Natural killer cell (primary cell): Measurements from ENCODE around the gene SMIM20. TPM values are rescaled to one million over a fixed set of nuclear protein-coding genes. Genes with fewer than 3 reads are reported as not detected.

Experiments
- ATAC-seq, 3 donors: fragments of 150-1000 bp in 2 of 3; fragments of 200-7000 bp in 1 of 3; cut with Tn5 transposase; 1 replicate in 1 of 3; 2 replicates in 2 of 3; pipeline ENCODE4 v1.10.0; 2021; ENCODE audit warnings: mild to moderate bottlenecking in 2 of 3, moderate library complexity in 2 of 3
- DNase-seq, 2 donors: peaks; one replicate each; pipeline versions ENCODE4 v3.0.0 to v3.0.0-alpha.2; 2013 to 2021; ENCODE audit warnings: mixed read lengths in 1 of 2
- H3K27ac ChIP-seq: one replicate; pipeline ENCODE4 v1.5.1; 2013; ENCODE audit warnings: mild to moderate bottlenecking, low read length
- H3K27me3 ChIP-seq: one replicate; pipeline ENCODE4 v1.6.1; 2013; ENCODE audit warnings: low read length; ENCODE audit not compliant: control insufficient read depth, insufficient read depth
- H3K36me3 ChIP-seq: one replicate; pipeline ENCODE4 v1.6.1; 2013; ENCODE audit warnings: low read length; ENCODE audit not compliant: control insufficient read depth, insufficient read depth
- H3K4me1 ChIP-seq: one replicate; pipeline ENCODE4 v1.6.1; 2013; ENCODE audit warnings: low read length; ENCODE audit not compliant: control insufficient read depth, insufficient read depth
- H3K4me3 ChIP-seq: one replicate; pipeline ENCODE4 v1.5.1; 2013; ENCODE audit warnings: low read length
- H3K9me3 ChIP-seq: one replicate; pipeline ENCODE4 v1.6.1; 2013; ENCODE audit warnings: low read length; ENCODE audit not compliant: control insufficient read depth, insufficient read depth
- H3K27ac Mint-ChIP-seq, 2 donors: one replicate each; pipeline ENCODE4 v1.8.0; 2022; ENCODE audit warnings: mild to moderate bottlenecking in 2 of 2, mixed read lengths in 2 of 2, moderate library complexity in 1 of 2
- H3K27me3 Mint-ChIP-seq, 2 donors: one replicate each; pipeline ENCODE4 v1.8.0; 2022; ENCODE audit warnings: low read depth in 2 of 2, mixed read lengths in 2 of 2
- H3K36me3 Mint-ChIP-seq: one replicate; pipeline ENCODE4 v1.8.0; 2022; ENCODE audit warnings: mixed read lengths
- H3K4me1 Mint-ChIP-seq, 2 donors: one replicate each; pipeline ENCODE4 v1.8.0; 2022; ENCODE audit warnings: mixed read lengths in 2 of 2
- H3K4me3 Mint-ChIP-seq: one replicate; pipeline ENCODE4 v1.8.0; 2022; ENCODE audit warnings: mild to moderate bottlenecking, moderate library complexity, mixed read lengths
- H3K9me3 Mint-ChIP-seq, 2 donors: one replicate each; pipeline ENCODE4 v1.8.0; 2022; ENCODE audit warnings: mixed read lengths in 2 of 2
- WGBS: methylation state at CpG from one replicate; pipeline ENCODE4 v1.1.7; 2013; ENCODE audit warnings: missing lambda C conversion rate; ENCODE audit not compliant: insufficient coverage; 5-methylcytosine and 5-hydroxymethylcytosine counted together
- intact Hi-C: fragments of 100-400 bp; cut with micrococcal nuclease; formaldehyde crosslinking; loops from one replicate; pipeline ENCODE4 v1.14.2; 2022
- total RNA-seq, 4 donors: library from RNA; stranded (reverse); fragments of 120-200 nt in 1 of 4; gene quantifications; one replicate each; pipeline versions ENCODE4 v1.2.3 to v1.2.4, GENCODE V29; 2013 to 2022
- TF ChIP-seq, protein P1 (sequence below): fragments of 200-600 bp; IDR thresholded peaks from one replicate; pipeline ENCODE4 v1.8.0; 2022; ENCODE audit warnings: antibody characterized with exemption

SMIM20 gene
- total RNA-seq, 3 donors from 2014 or later (not counting 1 experiment from before 2014, with no cell fraction given): 10.3 to 11.5 (median 10.3) TPM

DNA sequence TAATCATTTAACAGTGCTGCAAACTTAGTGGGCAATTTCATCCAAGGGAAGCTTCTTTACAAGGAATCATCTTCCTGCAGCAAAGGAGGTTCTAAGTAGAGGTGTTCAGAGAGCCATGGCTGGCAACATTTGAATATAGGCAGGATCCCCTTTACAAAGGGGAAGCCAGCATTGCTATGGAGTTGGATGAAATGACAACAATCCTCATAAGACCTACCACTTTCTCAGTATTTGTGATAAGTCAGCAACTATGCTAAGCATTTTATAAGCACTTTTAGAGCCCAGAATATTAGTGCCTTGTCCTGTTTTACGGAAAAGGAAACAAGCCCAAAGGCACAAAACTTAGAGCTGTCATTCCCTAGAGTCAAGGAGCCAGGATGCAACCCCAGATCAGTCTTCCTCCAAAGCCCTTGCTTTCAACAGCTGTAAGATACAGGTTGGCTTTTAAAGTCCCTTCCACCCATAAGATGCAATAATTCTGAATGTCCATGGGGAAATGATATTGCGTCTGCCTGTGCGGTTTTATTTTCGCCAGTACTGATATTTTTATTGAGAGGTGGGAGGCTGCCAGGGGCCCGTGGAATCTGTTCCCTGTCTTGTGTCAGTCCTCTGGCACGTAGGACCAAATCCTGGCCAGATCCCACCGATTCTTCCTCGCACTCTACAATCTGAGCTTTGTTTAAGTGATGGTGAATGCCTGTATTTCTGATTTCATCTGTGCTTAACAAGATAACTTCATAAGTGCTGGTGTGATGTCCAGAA is 59.1 kb downstream of the SMIM20 start:
- Mint-ChIP-seq H3K27me3 (peaks cover 8 to 14% of the 10 kb centered on the region in 2 donors), H3K4me3 (no peak overlapping the region), H3K4me1 (no peaks in the 10 kb centered on the region), H3K36me3 (no peaks in the 10 kb centered on the region), H3K27ac (no peak overlapping the region), H3K9me3 (no peaks in the 10 kb centered on the region)
- 76% methylated on average over 8 of the region's 8 CpGs for WGBS
- ATAC-seq (no peak), DNase-seq (no peak)
- H3K4me1 ChIP-seq: peaks cover 12% of the 10 kb centered on the region
- no peaks in the 10 kb centered on the region for H3K36me3 ChIP-seq
- intact Hi-C loops: no loop called here
- no peak overlapping the region for H3K4me3 ChIP-seq
- no peak overlapping the region for H3K27ac ChIP-seq
- TF ChIP-seq, protein P1, sequence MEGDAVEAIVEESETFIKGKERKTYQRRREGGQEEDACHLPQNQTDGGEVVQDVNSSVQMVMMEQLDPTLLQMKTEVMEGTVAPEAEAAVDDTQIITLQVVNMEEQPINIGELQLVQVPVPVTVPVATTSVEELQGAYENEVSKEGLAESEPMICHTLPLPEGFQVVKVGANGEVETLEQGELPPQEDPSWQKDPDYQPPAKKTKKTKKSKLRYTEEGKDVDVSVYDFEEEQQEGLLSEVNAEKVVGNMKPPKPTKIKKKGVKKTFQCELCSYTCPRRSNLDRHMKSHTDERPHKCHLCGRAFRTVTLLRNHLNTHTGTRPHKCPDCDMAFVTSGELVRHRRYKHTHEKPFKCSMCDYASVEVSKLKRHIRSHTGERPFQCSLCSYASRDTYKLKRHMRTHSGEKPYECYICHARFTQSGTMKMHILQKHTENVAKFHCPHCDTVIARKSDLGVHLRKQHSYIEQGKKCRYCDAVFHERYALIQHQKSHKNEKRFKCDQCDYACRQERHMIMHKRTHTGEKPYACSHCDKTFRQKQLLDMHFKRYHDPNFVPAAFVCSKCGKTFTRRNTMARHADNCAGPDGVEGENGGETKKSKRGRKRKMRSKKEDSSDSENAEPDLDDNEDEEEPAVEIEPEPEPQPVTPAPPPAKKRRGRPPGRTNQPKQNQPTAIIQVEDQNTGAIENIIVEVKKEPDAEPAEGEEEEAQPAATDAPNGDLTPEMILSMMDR: no peak
- H3K9me3 ChIP-seq: no peaks in the 10 kb centered on the region
- no peaks in the 10 kb centered on the region for H3K27me3 ChIP-seq

DNA sequence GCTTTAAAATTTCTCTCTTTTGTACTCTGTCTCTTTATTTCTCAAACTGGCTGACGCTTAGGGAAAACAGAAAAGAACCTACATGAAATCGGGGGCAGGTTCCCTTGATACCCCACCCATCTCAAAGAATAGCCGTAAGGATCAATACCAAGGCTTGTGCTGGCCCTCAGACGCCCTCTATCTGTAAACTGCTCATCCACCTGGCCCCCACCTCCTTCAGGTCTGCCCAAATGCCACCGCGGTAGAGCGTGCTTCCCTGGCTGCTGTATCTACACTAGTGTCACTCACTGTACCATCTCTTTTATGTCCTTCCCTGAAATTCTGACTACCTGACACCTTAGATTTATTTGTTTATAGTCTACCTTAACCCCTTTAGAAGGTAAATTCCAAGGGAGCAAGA is 62.8 kb downstream of the SMIM20 start:
- H3K4me1 Mint-ChIP-seq: no peaks in the 10 kb centered on the region
- H3K4me3 ChIP-seq: no peak overlapping the region
- WGBS: 81% methylated on average over 7 of the region's 7 CpGs
- H3K4me3 Mint-ChIP-seq: no peak overlapping the region
- H3K36me3 ChIP-seq: no peaks in the 10 kb centered on the region
- no peak for ATAC-seq
- no peaks in the 10 kb centered on the region for H3K9me3 Mint-ChIP-seq
- H3K27ac Mint-ChIP-seq: no peak overlapping the region
- H3K4me1 ChIP-seq: no peaks in the 10 kb centered on the region
- TF ChIP-seq, protein P1: no peak
- H3K27me3 ChIP-seq: no peaks in the 10 kb centered on the region
- H3K9me3 ChIP-seq: no peaks in the 10 kb centered on the region
- peaks cover 0 to 8% of the 10 kb centered on the region in 2 donors for H3K27me3 Mint-ChIP-seq
- no peak for DNase-seq
- H3K27ac ChIP-seq: no peak overlapping the region
- intact Hi-C loops: no loop called here
- no peaks in the 10 kb centered on the region for H3K36me3 Mint-ChIP-seq

DNA sequence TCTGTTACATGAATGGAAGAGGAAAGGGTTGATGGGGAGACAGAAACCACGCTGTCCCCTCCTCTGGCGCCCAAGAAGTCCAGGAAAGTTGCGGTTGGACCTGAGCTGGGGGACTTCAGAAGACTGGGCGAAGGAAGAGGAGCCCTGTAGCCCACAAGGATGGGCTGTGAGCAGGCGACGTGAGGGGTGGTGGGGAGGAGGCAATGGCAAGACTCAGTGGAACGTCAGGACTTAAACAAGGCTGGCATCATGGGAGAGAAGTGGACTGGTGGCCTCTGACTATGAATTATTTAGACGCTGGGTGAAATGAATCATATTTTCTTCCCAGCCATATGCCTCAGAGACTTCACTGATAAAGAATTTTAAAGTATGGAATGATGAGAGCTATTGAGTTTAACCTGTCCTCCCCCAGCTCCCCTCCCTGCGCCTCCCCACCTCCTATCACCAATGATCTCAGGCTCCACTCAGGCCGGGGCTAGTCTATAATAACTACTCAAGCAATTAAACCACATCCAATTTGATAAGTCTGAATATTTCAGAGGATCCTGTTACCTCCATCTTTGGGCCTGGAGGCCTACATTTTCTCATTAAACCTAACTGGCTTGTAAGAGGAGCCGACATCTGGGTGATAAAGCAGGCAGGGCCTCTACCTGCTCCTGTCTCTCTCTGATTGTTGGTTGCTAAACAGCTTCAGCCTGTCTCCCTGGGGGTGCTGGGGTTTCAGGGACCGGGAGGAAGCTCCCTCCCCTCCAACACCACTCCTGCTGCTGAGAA is 63.6 kb downstream of the SMIM20 start:
- no peak for ATAC-seq
- intact Hi-C loops: no loop called here
- 90% methylated on average over 12 of the region's 12 CpGs for WGBS

More for the DNA sequence above, 63.6 kb downstream of the SMIM20 start:
- Histone ChIP-seq H3K9me3 (no peaks in the 10 kb centered on the region), H3K27ac (no peak overlapping the region), H3K27me3 (no peaks in the 10 kb centered on the region), H3K4me3 (no peak overlapping the region), H3K4me1 (no peaks in the 10 kb centered on the region), H3K36me3 (no peaks in the 10 kb centered on the region)
- no peaks in the 10 kb centered on the region for H3K9me3 Mint-ChIP-seq
- no peak overlapping the region for H3K27ac Mint-ChIP-seq
- TF ChIP-seq, protein P1: no peak
- no peak for DNase-seq
- no peak overlapping the region for H3K4me3 Mint-ChIP-seq
- no peaks in the 10 kb centered on the region for H3K4me1 Mint-ChIP-seq
- peaks cover 0 to 8% of the 10 kb centered on the region in 2 donors for H3K27me3 Mint-ChIP-seq
- H3K36me3 Mint-ChIP-seq: no peaks in the 10 kb centered on the region
